PC-3 (cell line): ENCODE measurements around the gene SLC46A1. TPM values are rescaled to one million over a fixed set of nuclear protein-coding genes. Genes with fewer than 3 reads are reported as not detected.

Source experiments
- ATAC-seq: fragments of 200-7000 bp; cut with Tn5 transposase; 2 replicates; pipeline ENCODE4 v1.9.1; 2020; ENCODE audit warnings: mild to moderate bottlenecking, moderate library complexity
- Bru-seq: library from RNA; stranded (reverse); fragments of 400-500 nt; gene quantifications from one replicate; lab custom pipeline; 2021; lab: Mats Ljungman, UMichigan
- BruChase-seq, 2 experiments: library from RNA; stranded (reverse); fragments of 400-500 nt; gene quantifications; one replicate each; lab custom pipeline; 2021; lab: Mats Ljungman, UMichigan
- BruUV-seq: library from RNA; stranded (reverse); fragments of 400-500 nt; replicated peaks from 2 replicates; lab custom pipeline; 2021; lab: Mats Ljungman, UMichigan
- CTCF ChIA-PET: fragments of 300-600 bp; sonication (Branson Sonifier 250); formaldehyde crosslinking; loops from one replicate; lab custom pipeline; 2022; ENCODE audit warnings: antibody characterized with exemption; lab: Charles Lee
- POLR2A ChIA-PET: fragments of 300-600 bp; sonication (Branson Sonifier 250); formaldehyde crosslinking; loops from one replicate; lab custom pipeline; 2022; ENCODE audit warnings: antibody characterized with exemption; ENCODE audit not compliant: unreplicated experiment; lab: Charles Lee
- DNase-seq: peaks from one replicate; pipeline ENCODE4 v3.0.0-alpha.2; 2015
- H2AFZ ChIP-seq: fragments of 300-600 bp; sonication (generic); 2 replicates; pipeline ENCODE4 v1.6.0; 2016; ENCODE audit warnings: antibody characterized with exemption, low read length
- H3F3A ChIP-seq: fragments of 300-600 bp; sonication (generic); one replicate; pipeline ENCODE4 v1.6.0; 2017; ENCODE audit warnings: antibody characterized with exemption, low read length, control low read depth, mild to moderate bottlenecking; ENCODE audit not compliant: unreplicated experiment
- H3K27ac ChIP-seq: fragments of 300-600 bp; sonication (generic); 2 replicates; pipeline ENCODE4 v1.5.1; 2016; ENCODE audit warnings: mild to moderate bottlenecking, low read length
- H3K27me3 ChIP-seq: fragments of 300-600 bp; sonication (generic); 2 replicates; pipeline ENCODE4 v1.6.1; 2016; ENCODE audit warnings: low read length, mixed read lengths
- H3K36me3 ChIP-seq: fragments of 300-600 bp; sonication (generic); 2 replicates; pipeline ENCODE4 v1.6.1; 2016; ENCODE audit warnings: low read depth, mixed run types, low read length, mixed read lengths
- H3K4me1 ChIP-seq: fragments of 300-600 bp; sonication (generic); 2 replicates; pipeline ENCODE4 v1.5.1; 2016; ENCODE audit warnings: low read length; ENCODE audit not compliant: insufficient read depth
- H3K4me2 ChIP-seq: fragments of 300-600 bp; sonication (generic); 2 replicates; pipeline ENCODE4 v1.6.0; 2016; ENCODE audit warnings: low read length
- H3K4me3 ChIP-seq: fragments of 300-600 bp; sonication (generic); 2 replicates; pipeline ENCODE4 v1.5.1; 2016; ENCODE audit warnings: mild to moderate bottlenecking, low read length, mixed read lengths
- H3K79me2 ChIP-seq: fragments of 300-600 bp; sonication (generic); 2 replicates; pipeline ENCODE4 v1.6.1; 2017; ENCODE audit warnings: low read length, mixed read lengths
- H3K9ac ChIP-seq: fragments of 300-600 bp; sonication (generic); 2 replicates; pipeline ENCODE4 v1.6.0; 2016; ENCODE audit warnings: mild to moderate bottlenecking, low read length
- H3K9me2 ChIP-seq: fragments of 300-600 bp; sonication (generic); replicated peaks from 2 replicates; pipeline ENCODE4 v1.6.1; 2016; ENCODE audit warnings: mixed run types, low read length, mixed read lengths
- H3K9me3 ChIP-seq: fragments of 300-600 bp; sonication (generic); 2 replicates; pipeline ENCODE4 v1.6.1; 2016; ENCODE audit warnings: low read length, mixed read lengths
- H4K20me1 ChIP-seq: fragments of 300-600 bp; sonication (generic); 2 replicates; pipeline ENCODE4 v1.6.1; 2016; ENCODE audit warnings: low read length, mixed read lengths
- EZH2 ChIP-seq: fragments of 300-600 bp; sonication (generic); IDR thresholded peaks from one replicate; pipeline ENCODE4 v1.6.1; 2017; ENCODE audit warnings: antibody characterized with exemption, mild to moderate bottlenecking, low read length; ENCODE audit not compliant: unreplicated experiment
- EZH2phosphoT487 ChIP-seq: fragments of 300-600 bp; sonication (generic); IDR thresholded peaks from 2 replicates; pipeline ENCODE4 v1.6.1; 2018; ENCODE audit warnings: mild to moderate bottlenecking, antibody characterized with exemption, low read length, borderline replicate concordance
- intact Hi-C: fragments of 100-400 bp; cut with micrococcal nuclease; formaldehyde crosslinking; loops from 2 replicates; pipeline ENCODE4 v1.9.0; 2023
- long read RNA-seq: library from polyadenylated mRNA; unstranded; transcript quantifications from one replicate; pipeline ENCODE4 v2.0.0, GENCODE V29; 2021; ENCODE audit not compliant: unreplicated experiment
- total RNA-seq: library from RNA; depleted of rRNA; stranded (reverse); fragments of >200 nt; gene quantifications from 2 replicates; pipeline ENCODE4 v1.2.3, GENCODE V29; 2014; rRNA removed
- TF ChIP-seq, protein P1 (sequence below): fragments of 300-600 bp; sonication (generic); conservative IDR thresholded peaks from 2 replicates; pipeline ENCODE4 v1.5.1; 2017; ENCODE audit warnings: antibody characterized with exemption, low read depth, mild to moderate bottlenecking, low read length

Gene SLC46A1
- total RNA-seq, result 10.4 and 12.9 TPM in 2 replicates
- percentile 60 among the genes with signal in this experiment for Bru-seq, nascent RNA
- BruChase-seq, experiment 1, labeled RNA remaining after a 6-hour chase, result percentile 69 among the genes with signal in this experiment
- percentile 70 among the genes with signal in this experiment for BruChase-seq, experiment 2, labeled RNA remaining after a 2-hour chase
- long read RNA-seq, full-length matches to known transcripts, result 13 of 23 reads
- long read RNA-seq, partial matches to known transcripts, result 0 of 23 reads
- long read RNA-seq, other reads (novel, unspliced or antisense), result 10 of 23 reads

DNA sequence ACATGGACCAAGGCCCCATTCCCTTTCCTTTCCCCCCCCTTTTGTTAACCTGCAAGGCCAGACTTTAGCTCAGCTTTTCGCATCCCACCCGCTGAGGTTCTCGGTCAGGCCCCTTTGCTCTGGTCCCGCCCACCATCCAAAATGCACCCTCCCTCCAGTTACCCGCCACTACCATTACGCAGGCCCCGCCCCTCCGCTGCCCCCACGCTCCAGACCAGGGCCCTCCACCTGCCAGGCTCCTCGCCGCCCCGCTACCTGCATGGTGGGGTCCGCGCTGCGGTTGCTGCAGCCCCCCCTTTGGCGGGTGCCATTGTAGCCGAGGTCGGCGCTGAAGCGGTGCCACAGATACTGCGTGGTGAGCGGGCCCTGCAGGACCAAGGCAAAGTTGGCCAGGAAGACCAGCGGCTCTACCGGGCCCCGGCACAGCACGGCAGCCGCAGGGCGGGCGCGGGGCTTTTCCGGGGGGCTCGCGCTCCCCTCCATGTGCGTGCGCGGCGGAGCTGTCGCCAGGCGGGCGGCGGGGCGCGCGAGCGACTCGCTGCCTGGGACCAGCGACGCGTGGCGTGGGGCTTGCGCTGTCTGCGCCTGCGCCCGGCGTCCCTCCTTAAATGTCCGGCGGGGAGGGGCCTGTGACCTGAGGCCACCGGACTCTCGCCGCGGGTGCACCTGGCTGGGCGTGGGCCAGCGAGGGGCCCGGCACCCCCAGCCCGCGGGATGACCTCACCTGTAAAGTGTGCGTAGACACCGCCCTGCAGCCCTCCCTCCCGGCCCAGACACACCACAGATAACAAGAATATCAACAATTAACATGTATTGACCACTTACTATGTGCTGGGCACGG, at the start of gene SLC46A1:
Gene SLC46A1, minus strand, starts transcription at position 581 of the 841 bp plus-strand sequence. Its CDS starts 98 bp downstream, at position 483.
- Histone ChIP-seq H3F3A (no peaks in the 10 kb centered on the region), H3K9ac (peak within 1 kb of the TSS; percentile 63), H3K9me2 (no peaks in the 10 kb centered on the region), H3K36me3 (no peaks in the 10 kb centered on the region), H3K79me2 (peaks cover 22% of the 10 kb centered on the region), H4K20me1 (no peaks in the 10 kb centered on the region), H3K27ac (no peak within 1 kb of the TSS), H3K9me3 (no peaks in the 10 kb centered on the region), H3K4me3 (peak within 1 kb of the TSS; percentile 88), H2AFZ (peak within 1 kb of the TSS; percentile 92), H3K4me2 (peak within 1 kb of the TSS; percentile 99), H3K27me3 (no peaks in the 10 kb centered on the region), H3K4me1 (peaks cover 20% of the 10 kb centered on the region)
- BruUV-seq, result no TSS peak
- intact Hi-C loops, result loop anchor here (10.0 kb wide), 1 partner anchor 139 kb away; no protein-coding TSS in a partner anchor
- CTCF ChIA-PET, result no interaction called here
- POLR2A ChIA-PET, result interaction anchor here (0.6 kb wide), 1 partner anchor 175 kb away, joined by 4 read pairs; no protein-coding TSS in a partner anchor
- ATAC-seq (peak; percentile 82), DNase-seq (peak; percentile 38)
- TF ChIP-seq, protein P1, sequence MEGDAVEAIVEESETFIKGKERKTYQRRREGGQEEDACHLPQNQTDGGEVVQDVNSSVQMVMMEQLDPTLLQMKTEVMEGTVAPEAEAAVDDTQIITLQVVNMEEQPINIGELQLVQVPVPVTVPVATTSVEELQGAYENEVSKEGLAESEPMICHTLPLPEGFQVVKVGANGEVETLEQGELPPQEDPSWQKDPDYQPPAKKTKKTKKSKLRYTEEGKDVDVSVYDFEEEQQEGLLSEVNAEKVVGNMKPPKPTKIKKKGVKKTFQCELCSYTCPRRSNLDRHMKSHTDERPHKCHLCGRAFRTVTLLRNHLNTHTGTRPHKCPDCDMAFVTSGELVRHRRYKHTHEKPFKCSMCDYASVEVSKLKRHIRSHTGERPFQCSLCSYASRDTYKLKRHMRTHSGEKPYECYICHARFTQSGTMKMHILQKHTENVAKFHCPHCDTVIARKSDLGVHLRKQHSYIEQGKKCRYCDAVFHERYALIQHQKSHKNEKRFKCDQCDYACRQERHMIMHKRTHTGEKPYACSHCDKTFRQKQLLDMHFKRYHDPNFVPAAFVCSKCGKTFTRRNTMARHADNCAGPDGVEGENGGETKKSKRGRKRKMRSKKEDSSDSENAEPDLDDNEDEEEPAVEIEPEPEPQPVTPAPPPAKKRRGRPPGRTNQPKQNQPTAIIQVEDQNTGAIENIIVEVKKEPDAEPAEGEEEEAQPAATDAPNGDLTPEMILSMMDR, result no peak
- peak; percentile 86 for TF ChIP-seq EZH2phosphoT487

DNA sequence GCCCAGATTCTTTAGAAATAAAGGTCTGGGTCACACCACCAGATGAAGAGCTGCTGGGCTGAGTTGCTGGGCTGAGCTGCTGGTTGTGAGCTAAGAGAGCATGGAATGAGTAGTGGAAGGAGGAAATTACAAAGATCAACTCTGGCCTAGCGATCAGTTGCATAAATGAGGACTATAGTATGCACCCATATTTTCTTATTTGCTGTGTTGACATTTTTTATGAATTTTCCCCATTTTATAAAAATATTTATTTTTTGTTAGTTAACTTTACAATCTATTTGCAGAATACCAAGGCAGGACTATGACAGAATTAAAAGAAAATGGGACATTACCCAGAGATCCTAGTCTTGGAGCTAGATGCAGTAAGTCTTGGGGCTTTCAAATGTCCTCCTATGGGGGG, 43.8 kb upstream of the SLC46A1 start:
- no TSS peak for BruUV-seq
- Histone ChIP-seq H3F3A (no peaks in the 10 kb centered on the region), H4K20me1 (no peaks in the 10 kb centered on the region), H3K4me3 (no peak overlapping the region), H2AFZ (no peak overlapping the region), H3K27ac (no peak overlapping the region), H3K4me1 (no peaks in the 10 kb centered on the region), H3K9me3 (no peaks in the 10 kb centered on the region), H3K36me3 (no peaks in the 10 kb centered on the region), H3K4me2 (no peak overlapping the region), H3K9me2 (no peaks in the 10 kb centered on the region), H3K9ac (no peak overlapping the region), H3K79me2 (no peaks in the 10 kb centered on the region), H3K27me3 (peaks cover 4% of the 10 kb centered on the region; the same call in 1 of the 2 replicates)
- CTCF ChIA-PET, result interaction anchor here (0.5 kb wide), 1 partner anchor 565 kb away, joined by 6 read pairs; no protein-coding TSS in a partner anchor
- ATAC-seq (no peak), DNase-seq (no peak)
- TF ChIP-seq, protein P1, result no peak
- no peak for TF ChIP-seq EZH2phosphoT487
- no peak for TF ChIP-seq EZH2
- POLR2A ChIA-PET, result no interaction called here
- intact Hi-C loops, result no loop called here
